HepG2 (cell line): ENCODE measurements around the gene CCL8. TPM values are rescaled to one million over a fixed set of nuclear protein-coding genes. Genes with fewer than 3 reads are reported as not detected.

ENCODE experiments used
- ATAC-seq: fragments of 200-7000 bp; cut with Tn5 transposase; 3 replicates; pipeline ENCODE4 v1.9.1; 2020; ENCODE audit warnings: mild to moderate bottlenecking, moderate library complexity
- BruUV-seq: library from RNA; stranded (reverse); fragments of 400-500 nt; replicated peaks from 2 replicates; lab custom pipeline; 2021; lab: Mats Ljungman, UMichigan
- CTCF ChIA-PET: fragments of 300-600 bp; formaldehyde crosslinking; extraction: SDS; loops from one replicate; lab custom pipeline; 2021; ENCODE audit warnings: low total read pairs, inconsistent platforms, low intra/inter-chr PET ratio; lab: Yijun Ruan, JAX
- POLR2A ChIA-PET: fragments of 350-600 bp; sonication (Branson Sonifier 250); formaldehyde crosslinking; loops from one replicate; lab custom pipeline; 2020; ENCODE audit warnings: antibody characterized with exemption, inconsistent platforms; lab: Yijun Ruan, JAX
- DNase-seq: peaks from one replicate; pipeline ENCODE4 v3.0.0-alpha.2; 2015; ENCODE audit warnings: low spot score
- FAIRE-seq: peaks from 3 replicates; lab custom pipeline; 2011; peaks lifted over from hg19 to GRCh38; lab: Jason Lieb, UNC
- H2AFZ ChIP-seq: one replicate; pipeline ENCODE4 v1.6.1; 2011; ENCODE audit warnings: low read length, inconsistent platforms
- H3K27ac ChIP-seq: fragments of 300-600 bp; 3 replicates; pipeline ENCODE4 v1.8.0; 2011; ENCODE audit warnings: mixed run types, mild to moderate bottlenecking, mixed read lengths, low read length, inconsistent platforms; ENCODE audit not compliant: insufficient read depth; ENCODE audit errors: extremely low read length
- H3K27me3 ChIP-seq, 2 experiments: fragments of 200-600 bp in 1 of 2; 2 replicates in 1 of 2; 3 replicates in 1 of 2; pipeline versions ENCODE4 v1.6.0 to v1.8.0; 2011; ENCODE audit warnings: low read length in 2 of 2, mild to moderate bottlenecking in 2 of 2, moderate library complexity in 2 of 2, inconsistent platforms in 1 of 2; ENCODE audit not compliant: insufficient read depth in 2 of 2, control insufficient read depth in 1 of 2
- H3K36me3 ChIP-seq, 2 experiments: fragments of 200-600 bp in 1 of 2; replicated peaks in 1 of 2; 2 replicates in 1 of 2; 3 replicates in 1 of 2; pipeline versions ENCODE4 v1.5.1 to v1.8.0; 2011; ENCODE audit warnings: low read length in 2 of 2, inconsistent platforms in 1 of 2; ENCODE audit not compliant: insufficient read depth in 2 of 2, control insufficient read depth in 1 of 2
- H3K4me1 ChIP-seq: 2 replicates; pipeline ENCODE4 v1.5.1; 2012; ENCODE audit warnings: low read length, inconsistent platforms; ENCODE audit not compliant: insufficient read depth
- H3K4me2 ChIP-seq: 2 replicates; pipeline ENCODE4 v1.6.0; 2011; ENCODE audit warnings: low read depth, low read length, inconsistent platforms
- H3K4me3 ChIP-seq, 3 experiments: fragments of 200-600 bp in 1 of 3; sonication (generic), shearing (Covaris generic) in 1 of 3; replicated peaks in 1 of 3; 2 replicates each; pipeline ENCODE4 v1.5.1; 2011 to 2016; ENCODE audit warnings: low read length in 3 of 3, inconsistent platforms in 2 of 3, low read depth in 2 of 3, mild to moderate bottlenecking in 2 of 3, control low read depth in 1 of 3, mixed read lengths in 1 of 3; ENCODE audit not compliant: insufficient read depth in 1 of 3
- H3K79me2 ChIP-seq: one replicate; pipeline ENCODE4 v1.6.1; 2011; ENCODE audit warnings: low read length, inconsistent platforms; ENCODE audit not compliant: insufficient read depth
- H3K9ac ChIP-seq: 2 replicates; pipeline ENCODE4 v1.6.0; 2011; ENCODE audit warnings: mild to moderate bottlenecking, low read depth, low read length, inconsistent platforms; ENCODE audit not compliant: insufficient read depth
- H3K9me3 ChIP-seq: 2 replicates; pipeline ENCODE4 v1.5.1; 2012; ENCODE audit warnings: mild to moderate bottlenecking, low read length
- H4K20me1 ChIP-seq: 2 replicates; pipeline ENCODE4 v1.6.0; 2011; ENCODE audit warnings: inconsistent platforms, mild to moderate bottlenecking, low read length, moderate library complexity; ENCODE audit not compliant: insufficient read depth
- ADNP ChIP-seq: sonication (generic); formaldehyde crosslinking; IDR thresholded peaks from 2 replicates; pipeline ENCODE4 v1.4.0; 2020; ENCODE audit warnings: missing genetic modification reagents
- ATRX ChIP-seq: sonication (generic); formaldehyde crosslinking; IDR thresholded peaks from 2 replicates; pipeline ENCODE4 v1.4.0; 2020; ENCODE audit warnings: missing genetic modification reagents, borderline replicate concordance
- EZH2 ChIP-seq: conservative IDR thresholded peaks from 2 replicates; pipeline ENCODE4 v1.6.1; 2012; ENCODE audit warnings: mild to moderate bottlenecking, low read depth, low read length, moderate library complexity
- MLXIP ChIP-seq: sonication (generic); formaldehyde crosslinking; IDR thresholded peaks from 2 replicates; pipeline ENCODE4 v1.9.0; 2021; ENCODE audit warnings: missing genetic modification reagents, borderline replicate concordance
- NFE2 ChIP-seq: sonication (generic); formaldehyde crosslinking; IDR thresholded peaks from 2 replicates; pipeline ENCODE4 v1.4.0; 2020; ENCODE audit warnings: missing genetic modification reagents
- NFIB ChIP-seq: sonication (generic); formaldehyde crosslinking; IDR thresholded peaks from 2 replicates; pipeline ENCODE4 v1.9.0; 2021; ENCODE audit warnings: missing genetic modification reagents, mild to moderate bottlenecking, borderline replicate concordance
- RNF219 ChIP-seq: sonication (generic); formaldehyde crosslinking; IDR thresholded peaks from 2 replicates; pipeline ENCODE4 v1.5.0; 2020; ENCODE audit warnings: mild to moderate bottlenecking, missing genetic modification reagents
- SOX6 ChIP-seq, 2 experiments: fragments of 450-650 bp in 1 of 2; sonication (generic) in 1 of 2; formaldehyde crosslinking in 1 of 2; IDR thresholded peaks; 2 replicates each; pipeline versions ENCODE4 v1.4.0 to v1.6.1; 2017 to 2020; ENCODE audit warnings: antibody characterized with exemption in 1 of 2, mild to moderate bottlenecking in 1 of 2, missing genetic modification reagents in 1 of 2
- TARDBP ChIP-seq: sonication (generic); formaldehyde crosslinking; IDR thresholded peaks from 2 replicates; pipeline ENCODE4 v1.8.0; 2022; ENCODE audit warnings: mild to moderate bottlenecking, missing genetic modification reagents
- U2AF1 ChIP-seq: fragments of 200-400 bp; formaldehyde crosslinking; optimal IDR thresholded peaks from 2 replicates; pipeline ENCODE3; 2017; ENCODE audit warnings: mild to moderate bottlenecking, low read depth, low read length
- ZBTB3 ChIP-seq: sonication (generic); formaldehyde crosslinking; IDR thresholded peaks from 2 replicates; pipeline ENCODE4 v1.4.0; 2020; ENCODE audit warnings: low read depth, mild to moderate bottlenecking, moderate library complexity, missing genetic modification reagents, borderline replicate concordance
- ZNF136 ChIP-seq: sonication (generic); formaldehyde crosslinking; IDR thresholded peaks from 2 replicates; pipeline ENCODE4 v1.8.1; 2022; ENCODE audit warnings: low read depth, mild to moderate bottlenecking, moderate library complexity, missing genetic modification reagents
- ZNF138 ChIP-seq: sonication (generic); formaldehyde crosslinking; IDR thresholded peaks from 2 replicates; pipeline ENCODE4 v1.5.0; 2020; ENCODE audit warnings: mild to moderate bottlenecking, low read depth, missing genetic modification reagents
- ZNF350 ChIP-seq: sonication (generic); formaldehyde crosslinking; IDR thresholded peaks from 2 replicates; pipeline ENCODE4 v1.4.0; 2020; ENCODE audit warnings: mild to moderate bottlenecking, low read depth, missing genetic modification reagents, borderline replicate concordance
- ZNF672 ChIP-seq: sonication (generic); formaldehyde crosslinking; IDR thresholded peaks from 2 replicates; pipeline ENCODE4 v1.8.1; 2022; ENCODE audit warnings: missing genetic modification reagents
- WGBS: methylation state at CpG from one replicate; pipeline ENCODE4 v1.1.6; 2017; ENCODE audit warnings: low lambda C conversion rate; 5-methylcytosine and 5-hydroxymethylcytosine counted together
- in situ Hi-C: cut with HindIII; loops from 2 replicates; pipeline ENCODE4 v1.10.0; 2017; ENCODE audit warnings: low pct_unique_long_range_greater_than_20kb; ENCODE audit not compliant: extremely low pct_ligation_motif_present
- intact Hi-C: fragments of 100-400 bp; cut with micrococcal nuclease; formaldehyde crosslinking; loops from one replicate; pipeline ENCODE4 v1.10.0; 2022; ENCODE audit not compliant: unreplicated experiment
- polyA plus RNA-seq, 8 experiments: library from polyadenylated mRNA; depleted of rRNA in 3 of 8; stranded (reverse) in 7 of 8; unstranded in 1 of 8; fragments of >200 nt; fragmentation: Illumina TruSeq in 4 of 8; extraction: Trizol in 4 of 8; gene quantifications; 2 replicates each; pipeline versions ENCODE4 v1.2.1 to v1.2.3, GENCODE V29; 2011 to 2016; ENCODE audit warnings: low read depth in 4 of 8, missing spikeins in 1 of 8, mixed read lengths in 1 of 8; ENCODE audit not compliant: insufficient read depth in 1 of 8
- total RNA-seq, 5 experiments: library from RNA; depleted of rRNA; stranded (reverse); fragments of >200 nt; fragmentation: Illumina TruSeq; extraction: Trizol; gene quantifications; 2 replicates each; pipeline ENCODE4 v1.2.3, GENCODE V29; 2016; ENCODE audit warnings: low read depth in 1 of 5

CCL8 gene
- total and polyA plus RNA-seq, 2 of the 13 experiments (the other 11 are each of a cell fraction or from before 2014, with no cell fraction given) = not detected

DNA sequence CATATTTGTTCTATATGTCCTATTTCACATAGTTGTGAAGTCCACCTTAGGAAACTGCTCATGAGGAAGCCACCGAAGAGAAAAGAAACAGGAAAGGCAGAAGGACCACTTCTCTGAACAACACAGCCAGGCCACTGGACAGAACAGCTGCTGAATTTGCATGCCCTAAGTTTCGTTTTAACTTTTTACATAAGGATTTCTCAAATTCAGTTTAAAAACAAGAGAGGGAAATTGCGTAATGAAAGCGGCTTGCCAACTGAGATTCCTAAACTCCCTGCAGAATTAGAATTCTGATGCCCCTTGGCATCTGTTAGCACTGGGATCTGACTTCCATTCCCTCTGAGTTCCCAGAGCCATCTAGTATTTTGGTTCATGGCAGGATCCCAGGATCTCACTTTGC lies 5.0 kb upstream of the CCL8 start:
- Histone ChIP-seq H3K9ac (no peak overlapping the region), H3K36me3 (no peaks in the 10 kb centered on the region), H3K4me1 (no peaks in the 10 kb centered on the region), H3K79me2 (no peaks in the 10 kb centered on the region), H2AFZ (no peak overlapping the region), H4K20me1 (no peaks in the 10 kb centered on the region), H3K4me2 (no peak overlapping the region), H3K9me3 (no peaks in the 10 kb centered on the region), H3K27ac (no peak overlapping the region), H3K4me3 (no peak overlapping the region), H3K27me3 (no peaks in the 10 kb centered on the region)
- in situ Hi-C loops (no loop called here), intact Hi-C loops (no loop called here)
- ATAC-seq (no peak), DNase-seq (no peak), FAIRE-seq (no peak)
- ChIA-PET POLR2A (no interaction called here), CTCF (no interaction called here)
- TF ChIP-seq SOX6 (IDR thresholded peaks at IDR 0.05) (no peak), SOX6 (CRISPR knock-in tag; IDR thresholded peaks at IDR 0.05) (no peak), TARDBP (CRISPR knock-in tag) (no peak), MLXIP (CRISPR knock-in tag) (no peak)
- 2% methylated on average over 4 of the region's 4 CpGs for whole genome bisulfite sequencing
- no TSS peak for BruUV-seq

GRCh38 chr17:34318474-34318873 lies 761 bp upstream of the CCL8 start:
- FAIRE-seq = no peak
- H2AFZ ChIP-seq = no peak overlapping the region
- POLR2A ChIA-PET = no interaction called here
- no peak for TF ChIP-seq NFE2 (CRISPR knock-in tag)
- no peak for TF ChIP-seq ADNP (CRISPR knock-in tag)
- no peak for TF ChIP-seq U2AF1
- TF ChIP-seq ZBTB3 = no peak
- no peak for TF ChIP-seq ZNF672 (CRISPR knock-in tag)
- no peak for TF ChIP-seq RNF219 (CRISPR knock-in tag)
- no peak for TF ChIP-seq ZNF138 (CRISPR knock-in tag)
- TF ChIP-seq ZNF136 (CRISPR knock-in tag) = no peak
- TF ChIP-seq EZH2 = no peak
- no peak for TF ChIP-seq ATRX (CRISPR knock-in tag)
- no peak for TF ChIP-seq ZNF350 (CRISPR knock-in tag)
- TF ChIP-seq NFIB = no peak

More at GRCh38 chr17:34318474-34318873, 761 bp upstream of the CCL8 start:
- CTCF ChIA-PET = interaction anchor here (1.2 kb wide), 1 partner anchor 43 kb away, joined by 3 read pairs; no protein-coding TSS in a partner anchor
- no peak for ATAC-seq
- H3K9ac ChIP-seq = no peak overlapping the region
- DNase-seq = no peak
- H3K79me2 ChIP-seq = no peaks in the 10 kb centered on the region
- intact Hi-C loops (no loop called here), in situ Hi-C loops (no loop called here)
- H3K27ac ChIP-seq = no peak overlapping the region
- no peaks in the 10 kb centered on the region for H4K20me1 ChIP-seq
- H3K4me2 ChIP-seq = no peak overlapping the region
- H3K36me3 ChIP-seq = no peaks in the 10 kb centered on the region
- H3K4me3 ChIP-seq = no peak overlapping the region
- WGBS = 7% methylated on average over 3 of the region's 3 CpGs
- no peaks in the 10 kb centered on the region for H3K9me3 ChIP-seq
- no TSS peak for BruUV-seq
- no peaks in the 10 kb centered on the region for H3K4me1 ChIP-seq
- H3K27me3 ChIP-seq = no peaks in the 10 kb centered on the region; a peak in 1 of 5 replicates
